GM18870 (cell line): ENCODE data around the gene GZMH.
"Not testable (repeated sequence)": the region's sequence is repeated elsewhere in the genome, so short reads cannot be mapped to it uniquely, and the experiment has no call there.

Experiments used
- ATAC-seq: cut with Tn5 transposase; IDR thresholded peaks from one replicate; pipeline ENCODE4 v1.9.1; 2021; ENCODE audit warnings: moderate library complexity; ENCODE audit not compliant: unreplicated experiment

GZMH gene

DNA sequence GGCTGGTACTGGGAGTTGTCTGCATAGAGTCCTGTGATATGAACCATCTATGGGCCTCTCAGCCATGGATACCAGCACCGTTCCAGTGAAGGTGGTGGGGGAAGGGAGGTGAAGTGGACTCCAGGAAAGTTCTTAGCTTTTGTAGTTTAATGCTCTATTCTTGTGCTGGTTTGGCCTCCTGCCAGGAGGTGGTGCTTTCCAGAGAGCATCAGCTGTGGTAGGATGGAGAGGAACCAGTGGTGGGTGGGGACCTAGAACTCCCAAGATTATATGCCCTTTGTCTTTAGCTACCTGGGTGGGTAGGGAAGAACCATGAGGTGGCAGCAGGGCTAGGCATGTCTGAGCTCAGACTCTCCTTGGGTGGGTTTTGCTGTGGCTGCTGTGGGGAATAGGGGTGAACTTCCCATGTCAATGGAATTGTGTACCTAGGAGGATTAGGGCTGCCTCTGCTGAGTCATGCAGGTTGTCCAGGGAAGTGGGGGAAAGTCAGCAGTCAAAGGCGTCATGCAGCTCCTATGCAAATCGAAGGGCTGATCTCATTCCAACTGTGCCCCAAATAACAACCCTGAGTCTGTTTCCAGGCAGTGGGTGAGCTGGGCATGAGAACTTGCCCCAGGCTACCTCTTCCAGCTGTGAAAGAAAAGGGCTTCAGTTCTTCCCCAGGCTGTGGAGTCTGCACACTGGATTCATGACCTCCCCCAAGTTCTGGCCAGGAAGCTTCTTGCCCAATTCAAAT, 14.2 kb downstream of the GZMH start:
- no peak for ATAC-seq

DNA sequence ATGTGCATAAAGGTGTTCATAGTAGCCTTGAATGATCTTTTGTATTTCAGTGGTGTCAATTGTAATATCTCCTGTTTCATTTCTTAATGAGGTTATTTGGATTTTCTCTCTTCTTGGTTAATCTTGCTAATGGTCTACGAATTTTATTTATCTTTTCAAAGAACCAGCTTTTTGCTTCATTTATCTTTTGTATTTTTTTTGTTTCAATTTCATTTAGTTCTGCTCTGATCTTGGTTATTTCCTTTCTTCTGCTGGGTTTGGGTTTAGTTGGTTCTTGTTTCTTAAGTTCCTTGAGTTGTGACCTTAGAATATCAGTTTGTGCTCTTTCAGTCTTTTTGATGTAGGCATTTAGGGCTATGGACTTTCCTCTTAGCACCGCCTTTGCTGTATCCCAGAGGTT, 18.5 kb downstream of the GZMH start:
- not testable (repeated sequence) for ATAC-seq

DNA sequence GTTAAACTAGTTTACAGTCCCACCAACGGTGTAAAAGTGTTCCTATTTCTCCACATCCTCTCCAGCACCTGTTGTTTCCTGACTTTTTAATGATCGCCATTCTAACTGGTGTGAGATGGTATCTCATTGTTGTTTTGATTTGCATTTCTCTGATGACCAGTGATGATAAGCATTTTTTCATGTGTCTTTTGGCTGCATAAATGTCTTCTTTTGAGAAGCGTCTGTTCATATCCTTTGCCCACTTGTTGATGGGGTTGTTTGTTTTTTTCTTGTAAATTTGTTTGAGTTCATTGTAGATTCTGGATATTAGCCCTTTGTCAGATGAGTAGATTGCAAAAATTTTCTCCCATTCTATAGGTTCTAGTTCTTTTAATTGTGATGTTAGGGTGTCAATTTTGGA, 25.1 kb downstream of the GZMH start:
- ATAC-seq, result not testable (repeated sequence)

GRCh38 chr14:24578558-24578957, 30.9 kb downstream of the GZMH start:
- no peak for ATAC-seq

GRCh38 chr14:24576771-24577170, 32.7 kb downstream of the GZMH start:
- no peak for ATAC-seq

DNA sequence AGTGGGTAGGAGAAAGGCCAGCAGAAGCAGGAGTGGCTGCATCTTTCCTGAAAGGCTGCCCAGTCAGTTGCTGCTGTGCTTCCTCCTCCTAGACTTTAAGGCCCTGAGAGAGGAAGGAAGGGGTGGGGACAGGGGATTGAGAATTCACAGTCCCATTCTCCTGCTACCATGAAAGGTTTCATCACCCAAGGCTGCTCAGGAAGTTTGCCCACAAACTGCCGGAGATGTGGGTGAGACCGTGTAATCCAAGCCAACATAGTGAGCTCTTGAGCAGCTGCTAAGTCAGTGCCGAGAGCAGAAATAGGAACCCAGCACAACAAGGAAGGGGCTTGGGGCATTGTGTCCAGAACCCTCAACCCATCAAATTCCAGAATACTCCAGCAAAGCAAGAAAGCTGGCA, 33.3 kb downstream of the GZMH start, which contains the start of gene CTSG:
Gene CTSG (minus strand): TSS at position 69 of the 400 bp plus-strand sequence. CDS start 27 bp downstream, at position 42.
- no peak for ATAC-seq

DNA sequence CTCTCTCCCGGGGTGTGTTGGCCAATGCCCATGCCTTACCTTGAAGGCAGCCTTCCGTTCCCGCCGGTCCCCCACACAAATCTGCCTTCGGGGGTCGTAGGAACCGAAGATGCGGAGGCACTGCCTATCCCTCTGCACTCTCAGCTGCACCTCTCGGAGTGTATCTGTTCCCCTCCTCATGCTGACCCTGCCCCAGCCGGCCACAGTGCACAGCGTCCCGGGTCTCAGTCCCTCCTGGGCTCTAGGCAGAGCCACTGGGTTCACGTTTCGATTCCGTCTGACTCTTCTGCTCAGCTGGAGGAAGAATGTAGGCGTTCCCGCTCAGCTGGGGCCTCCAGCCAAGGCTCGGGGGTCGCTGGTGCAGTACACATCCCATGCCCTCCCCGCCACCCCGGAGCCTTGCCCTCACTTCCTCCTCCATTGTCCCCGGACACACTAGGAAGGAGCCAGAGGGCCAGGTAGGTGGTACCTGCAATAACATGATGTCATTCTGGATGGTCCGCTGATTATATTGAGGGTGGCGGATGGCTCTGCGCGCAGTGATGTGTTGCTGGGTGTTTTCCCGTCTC, 35.2 kb downstream of the GZMH start:
- no peak for ATAC-seq

- ATAC-seq, result no peak
These were observed 43.2 kb downstream of the GZMH start for GRCh38 chr14:24566318-24566717.

DNA sequence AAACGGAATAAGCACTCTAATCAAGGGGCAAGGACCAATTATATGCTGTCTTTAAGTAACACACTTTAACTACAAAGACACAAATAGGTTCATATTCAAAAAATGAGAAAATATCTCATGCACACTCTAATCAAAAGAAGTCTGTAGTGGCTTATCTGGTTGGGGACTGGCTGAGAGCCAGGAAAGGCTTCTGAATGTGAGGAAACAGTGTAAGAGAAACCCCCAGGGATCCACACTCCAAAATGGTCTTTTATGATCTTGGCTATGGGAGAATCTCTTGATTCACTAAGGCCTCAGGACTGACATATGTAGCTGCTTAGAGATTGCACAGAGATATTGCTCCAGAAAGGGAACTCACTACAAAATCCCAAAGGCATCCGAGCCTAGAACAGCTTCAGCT, 43.7 kb downstream of the GZMH start:
- ATAC-seq, result no peak

GRCh38 chr14:24563505-24563904, 46.0 kb downstream of the GZMH start:
- no peak for ATAC-seq

DNA sequence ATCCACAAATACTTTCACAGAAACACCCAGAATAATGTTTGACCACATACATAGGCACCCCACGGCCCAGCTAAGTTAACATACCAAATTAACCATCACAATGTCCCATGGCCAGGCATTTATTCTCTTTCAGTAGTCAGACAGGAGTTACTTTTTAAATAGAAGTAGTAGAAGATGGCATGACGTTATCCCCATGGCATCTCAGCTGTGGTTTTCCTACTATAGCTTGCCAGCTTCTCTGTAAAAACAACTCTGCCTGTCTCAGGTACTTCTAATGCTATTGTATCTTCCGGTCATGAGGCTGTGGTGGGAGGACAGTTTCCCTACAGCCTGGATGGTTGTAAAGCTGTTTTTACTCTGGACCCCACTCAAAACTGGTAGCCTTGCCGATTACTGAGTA, 52.7 kb downstream of the GZMH start:
- no peak for ATAC-seq
